ENCODE data around the gene KRTAP10-8.

DNA sequence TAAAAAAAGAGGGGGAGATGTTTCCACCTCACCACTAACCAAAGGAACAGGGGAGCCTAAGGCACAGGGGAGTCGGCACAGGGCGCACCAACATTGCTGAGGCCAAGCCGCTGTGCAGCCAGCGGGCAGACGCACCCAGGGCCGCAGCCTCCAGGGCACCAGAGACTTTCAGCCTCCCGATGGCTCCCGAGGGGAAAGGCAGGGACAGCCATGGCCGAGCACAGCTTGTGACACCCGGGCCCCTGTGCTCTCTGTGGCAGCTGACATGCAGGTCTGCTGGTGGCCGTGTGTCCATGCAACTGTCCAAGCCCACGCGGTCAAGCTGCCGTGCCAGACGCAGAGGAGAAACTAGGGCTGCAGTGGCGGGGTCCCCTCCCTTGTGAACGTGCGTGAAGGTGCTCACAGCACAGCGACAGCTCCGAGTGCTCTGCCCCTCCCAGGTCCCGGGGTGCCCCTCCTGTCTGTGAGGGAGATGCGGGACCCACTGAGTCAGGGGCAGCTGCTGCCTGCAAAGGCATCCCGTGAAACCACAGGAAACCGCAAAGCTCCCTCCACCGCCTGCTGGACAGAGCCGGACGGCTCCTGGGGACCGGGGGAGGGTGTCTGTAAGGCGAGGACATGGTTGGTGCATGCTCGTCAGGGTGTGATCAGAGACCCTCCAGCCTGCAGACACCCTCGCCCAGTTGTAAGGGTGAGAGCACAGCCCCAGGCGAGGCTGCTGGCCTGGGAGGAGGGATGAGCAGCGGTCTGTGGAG is 36.9 kb downstream of the KRTAP10-8 start:
- TF ChIP-seq YY1 (IDR thresholded peaks at IDR 0.05; ENCODE audit: insufficient read depth, insufficient read length): no peak
- TF ChIP-seq ZNF274 (IDR thresholded peaks at IDR 0.05; ENCODE audit: low read depth, low read length): no peak

Measured in NT2/D1 (cell line).